GM12873 (cell line): ENCODE data around the gene SHANK2.

Source experiments
- TF ChIP-seq, protein P1 (sequence below): IDR thresholded peaks from 2 replicates; pipeline ENCODE4 v1.5.1; 2012; ENCODE audit warnings: low read depth, mild to moderate bottlenecking, moderate library complexity, low read length, control low read depth; ENCODE audit not compliant: insufficient read depth; ENCODE audit errors: missing control alignments

SHANK2 gene

DNA sequence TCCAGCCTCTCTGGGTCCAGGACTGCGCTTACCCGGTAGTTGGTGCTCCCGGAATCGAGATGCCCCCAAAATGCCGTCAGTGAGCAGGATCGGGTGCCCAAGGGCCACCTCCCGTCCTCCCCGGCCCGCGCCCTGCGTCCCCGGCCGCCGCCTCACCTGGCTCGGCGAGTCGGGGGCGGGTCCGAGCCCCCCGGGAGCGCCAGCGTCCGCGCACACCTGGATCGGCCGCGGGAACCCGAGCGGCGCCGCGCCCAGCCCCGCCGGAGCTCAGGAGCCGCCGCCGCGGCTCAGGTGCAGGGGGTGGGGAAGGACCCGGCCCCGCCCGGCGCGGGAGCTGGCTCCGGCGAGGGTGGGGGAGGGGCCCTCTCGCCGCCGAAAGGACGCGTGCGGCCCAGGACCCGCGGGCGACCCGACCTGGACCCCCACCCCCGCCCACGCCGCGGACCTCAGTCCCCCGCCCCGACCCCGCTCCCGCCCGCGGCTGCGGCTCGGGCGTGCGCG, at the start of gene SHANK2:
TSS of gene SHANK2 (minus strand) at position 309 of the 501 bp plus-strand sequence. CDS start 105,251 bp downstream, outside the sequence.
- TF ChIP-seq, protein P1, sequence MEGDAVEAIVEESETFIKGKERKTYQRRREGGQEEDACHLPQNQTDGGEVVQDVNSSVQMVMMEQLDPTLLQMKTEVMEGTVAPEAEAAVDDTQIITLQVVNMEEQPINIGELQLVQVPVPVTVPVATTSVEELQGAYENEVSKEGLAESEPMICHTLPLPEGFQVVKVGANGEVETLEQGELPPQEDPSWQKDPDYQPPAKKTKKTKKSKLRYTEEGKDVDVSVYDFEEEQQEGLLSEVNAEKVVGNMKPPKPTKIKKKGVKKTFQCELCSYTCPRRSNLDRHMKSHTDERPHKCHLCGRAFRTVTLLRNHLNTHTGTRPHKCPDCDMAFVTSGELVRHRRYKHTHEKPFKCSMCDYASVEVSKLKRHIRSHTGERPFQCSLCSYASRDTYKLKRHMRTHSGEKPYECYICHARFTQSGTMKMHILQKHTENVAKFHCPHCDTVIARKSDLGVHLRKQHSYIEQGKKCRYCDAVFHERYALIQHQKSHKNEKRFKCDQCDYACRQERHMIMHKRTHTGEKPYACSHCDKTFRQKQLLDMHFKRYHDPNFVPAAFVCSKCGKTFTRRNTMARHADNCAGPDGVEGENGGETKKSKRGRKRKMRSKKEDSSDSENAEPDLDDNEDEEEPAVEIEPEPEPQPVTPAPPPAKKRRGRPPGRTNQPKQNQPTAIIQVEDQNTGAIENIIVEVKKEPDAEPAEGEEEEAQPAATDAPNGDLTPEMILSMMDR = no peak

- TF ChIP-seq, protein P1 = no peak
Measured at GRCh38 chr11:71301858-71302533, 49.6 kb upstream of the SHANK2 start.

DNA sequence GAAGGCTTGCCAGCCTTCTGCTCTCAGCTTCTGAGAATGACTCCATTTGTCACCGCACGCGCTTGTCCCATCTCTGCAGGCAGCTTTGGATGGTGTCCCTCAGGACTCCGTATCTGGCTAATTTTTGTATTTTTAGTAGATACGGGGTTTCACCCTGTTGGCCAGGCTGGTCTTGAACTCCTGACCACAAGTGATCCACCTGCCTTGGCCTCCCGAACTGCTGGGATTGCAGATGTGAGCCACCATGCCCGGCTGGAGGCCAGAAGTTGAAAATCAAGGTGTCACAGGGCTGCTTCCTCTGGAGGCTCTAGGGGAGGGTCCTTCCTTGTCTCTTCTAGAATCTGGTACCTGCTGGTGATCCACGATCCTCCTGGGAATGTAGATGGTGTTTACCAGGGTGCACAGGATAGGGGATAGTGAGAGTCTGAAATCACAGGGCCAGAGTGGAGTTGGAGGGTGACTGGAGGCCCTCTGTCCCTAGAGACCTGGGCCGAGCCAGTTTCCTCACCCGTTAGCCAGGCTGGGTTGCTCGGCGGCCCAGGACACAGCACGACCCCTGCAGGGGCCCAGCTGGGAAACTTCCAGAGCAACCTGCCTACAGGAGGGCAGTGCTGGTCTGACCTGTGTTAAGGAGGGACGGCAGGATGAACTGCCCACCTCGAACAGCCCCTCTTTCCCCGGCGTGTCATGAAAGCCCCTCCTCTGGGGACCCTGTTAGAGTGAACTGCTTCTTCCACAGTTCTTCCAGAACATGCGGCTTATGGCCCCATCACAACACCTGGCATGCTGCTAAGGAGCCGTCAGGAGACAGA, 48.9 kb upstream of the SHANK2 start:
- TF ChIP-seq, protein P1 = no peak

- TF ChIP-seq, protein P1 = no peak
Measured at GRCh38 chr11:71300187-71300586, 47.8 kb upstream of the SHANK2 start.

DNA sequence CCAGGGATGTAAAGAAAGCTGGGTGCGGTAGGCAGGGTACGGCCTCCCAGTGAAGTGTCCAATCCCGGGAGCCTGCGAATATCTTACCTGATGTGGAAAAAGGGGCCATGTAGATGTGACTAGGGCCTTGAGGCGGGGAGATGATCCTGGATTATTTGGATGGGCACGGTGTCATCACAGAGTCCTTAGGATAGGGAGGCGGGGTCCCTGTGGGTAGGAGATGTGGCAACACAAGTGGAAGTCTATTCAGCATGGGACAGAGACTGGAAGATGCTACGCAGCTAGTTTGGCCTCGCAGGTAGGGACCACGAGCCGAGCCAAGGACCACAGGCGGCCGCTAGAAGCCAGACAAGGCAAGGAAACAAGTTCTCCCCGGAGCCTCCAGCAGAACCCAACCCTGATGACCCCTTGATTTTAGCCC, 46.4 kb upstream of the SHANK2 start:
- TF ChIP-seq, protein P1 = no peak

DNA sequence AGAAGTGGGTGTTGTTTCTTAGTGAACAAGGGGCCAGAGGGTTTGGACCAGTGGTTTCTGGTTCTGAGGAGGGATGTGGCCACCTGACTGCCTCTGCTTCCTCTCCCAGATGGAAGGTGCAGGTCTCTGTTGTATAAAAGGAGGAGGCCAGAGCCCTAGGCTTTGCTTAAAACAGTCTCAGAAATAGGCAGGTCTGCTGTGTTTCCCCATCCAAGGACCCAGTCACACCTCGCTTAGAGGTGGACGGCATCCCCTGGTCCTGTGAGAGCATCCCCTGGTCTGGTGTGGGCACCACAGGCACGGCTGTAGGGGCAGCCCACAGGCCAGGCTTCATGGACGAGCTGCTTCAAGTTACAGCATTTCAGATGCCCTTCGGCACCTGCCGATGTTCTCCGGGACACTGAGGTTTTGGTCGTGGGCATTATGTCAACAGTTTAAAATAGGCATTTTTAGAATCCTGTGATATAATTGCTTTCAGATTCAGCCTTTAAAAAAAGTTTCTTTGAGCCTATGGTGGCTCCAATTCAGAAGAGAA, 45.7 kb upstream of the SHANK2 start:
- TF ChIP-seq, protein P1 = no peak
